ENCODE data around the gene ASCC3.

Gene ASCC3

DNA sequence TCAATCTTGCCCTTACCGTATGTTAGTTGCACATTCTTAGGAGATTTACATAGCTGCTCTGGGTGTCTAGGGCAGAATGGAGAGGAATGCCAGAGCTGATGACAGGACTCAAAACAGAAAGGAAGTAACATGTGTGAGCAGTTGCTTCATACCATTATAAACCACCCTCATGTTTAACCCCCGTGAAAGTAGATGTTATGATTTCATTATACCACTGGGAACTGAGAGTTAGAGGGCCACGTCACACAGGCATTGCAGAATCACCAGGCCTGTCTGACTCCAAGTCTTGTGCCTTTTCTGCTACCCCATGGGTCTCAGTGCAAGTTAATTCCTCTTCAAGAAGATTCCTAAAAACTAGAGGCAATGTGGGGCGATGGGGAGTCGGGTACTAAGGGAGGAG is 392.9 kb downstream of the ASCC3 start:
- DNase-seq: no peak

DNA sequence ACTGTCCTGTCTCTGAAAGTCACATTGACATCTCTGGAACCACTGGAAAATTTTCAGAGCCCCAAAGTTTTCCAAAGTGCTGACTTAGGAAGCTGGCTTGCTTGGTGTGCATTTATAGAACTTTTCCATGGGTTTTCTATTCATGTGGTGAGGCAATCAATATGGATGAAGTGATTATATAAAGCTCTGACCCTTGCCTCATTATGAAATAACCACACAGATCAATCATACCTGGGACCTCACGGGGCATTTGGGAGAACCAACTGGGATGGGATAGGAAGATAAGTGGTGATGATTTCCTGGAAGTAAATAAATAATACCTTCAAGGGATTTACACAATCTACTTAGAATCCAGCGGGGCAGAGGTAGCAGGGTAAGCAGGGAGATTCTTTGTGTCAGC is 393.5 kb downstream of the ASCC3 start:
- DNase-seq: no peak

DNA sequence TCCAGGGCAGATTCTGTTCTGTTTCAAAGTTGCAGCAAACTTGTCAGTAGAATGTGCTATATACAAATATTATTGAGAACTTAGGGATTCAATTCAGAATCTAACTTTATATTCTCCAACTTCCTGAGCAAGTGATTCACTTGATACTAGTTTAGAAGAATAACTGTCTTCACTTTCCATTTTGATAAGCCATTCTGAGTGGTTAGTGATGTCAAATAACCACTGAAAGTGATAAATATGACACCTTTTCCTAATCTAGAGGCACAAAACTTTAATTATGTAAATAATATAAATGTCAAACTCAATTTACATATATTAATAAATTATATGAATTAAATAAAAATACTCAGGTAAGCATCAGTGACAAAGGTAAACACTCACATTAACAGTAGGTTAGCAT is 395.9 kb downstream of the ASCC3 start:
- no peak for DNase-seq

DNA sequence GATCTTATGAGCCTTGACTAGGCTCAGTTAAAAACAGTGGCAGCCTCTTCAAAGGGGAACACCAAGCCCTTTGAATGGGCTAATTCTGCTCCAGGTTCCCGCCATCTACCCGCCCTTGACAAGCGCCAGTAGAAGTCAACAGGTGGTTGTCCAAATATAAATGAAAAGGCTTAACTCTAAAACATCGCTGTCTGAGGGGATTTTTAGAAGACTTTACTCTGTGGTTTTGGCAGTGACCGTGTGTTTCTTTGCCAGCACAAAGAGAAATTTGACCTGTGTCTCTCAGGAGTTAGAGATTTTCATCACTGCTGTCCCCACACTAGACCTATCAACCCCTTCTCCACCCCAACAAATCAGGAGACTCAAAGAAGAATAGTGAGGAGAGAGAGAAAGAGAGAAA is 396.7 kb downstream of the ASCC3 start:
- DNase-seq: no peak

DNA sequence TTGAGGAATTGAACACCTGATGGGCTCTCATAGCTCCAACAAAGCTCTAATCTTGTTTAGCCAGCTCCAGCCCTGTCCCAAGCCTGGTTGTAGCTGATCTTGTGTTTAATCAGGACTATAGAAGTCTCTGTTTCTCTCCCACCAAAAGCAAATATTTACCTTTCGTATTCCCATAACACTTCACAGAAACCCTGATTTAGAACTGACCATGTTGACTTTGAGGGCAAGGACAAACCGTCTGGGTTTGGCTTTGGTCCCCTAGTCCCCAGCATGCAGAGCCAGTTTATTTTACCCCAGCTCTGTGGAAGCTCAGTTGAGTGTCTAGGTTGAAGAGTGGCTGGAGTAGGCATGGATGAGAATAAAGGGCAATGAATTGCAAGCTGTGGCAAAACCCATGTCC is 398.4 kb downstream of the ASCC3 start:
- no peak for DNase-seq

DNA sequence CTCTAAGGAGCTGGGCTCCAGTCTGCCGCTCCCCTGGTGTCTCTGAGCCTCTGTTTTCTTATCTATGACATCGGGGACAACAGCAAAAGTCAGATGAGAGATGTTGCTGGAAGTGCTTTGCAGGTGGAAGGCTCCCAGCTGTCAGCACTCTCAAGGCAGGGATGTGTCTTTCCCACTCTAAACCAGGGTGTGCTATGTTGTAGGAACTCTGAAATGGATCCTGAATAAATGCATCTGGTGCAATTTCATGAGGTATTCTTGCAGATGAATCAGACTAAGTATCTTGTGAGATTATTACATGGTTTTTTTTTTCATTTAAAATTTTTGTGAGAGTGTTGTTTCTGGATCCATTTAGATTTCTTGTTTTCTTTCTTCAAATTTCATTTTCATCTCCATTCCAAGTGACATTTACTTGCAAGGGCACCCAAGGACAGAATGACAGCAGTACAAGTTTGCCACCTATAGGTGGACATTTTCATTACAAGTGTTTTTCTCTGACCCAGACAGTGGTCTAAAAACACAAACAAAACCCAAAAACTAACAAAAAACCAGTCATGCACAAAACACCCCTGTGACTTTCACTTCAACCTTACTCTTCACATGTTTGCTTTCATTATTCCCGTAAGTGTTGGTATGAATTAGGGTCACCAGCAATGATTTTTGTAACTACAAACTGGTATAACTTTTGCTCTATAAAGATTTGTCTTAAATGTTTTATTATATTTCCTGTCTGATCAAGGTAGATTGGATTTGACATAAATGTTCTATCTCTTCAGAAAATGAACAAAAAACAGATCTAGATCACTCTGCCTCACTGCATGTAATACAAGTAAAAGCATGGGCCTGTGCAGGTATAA is 401.7 kb downstream of the ASCC3 start:
- DNase-seq: no peak

DNA sequence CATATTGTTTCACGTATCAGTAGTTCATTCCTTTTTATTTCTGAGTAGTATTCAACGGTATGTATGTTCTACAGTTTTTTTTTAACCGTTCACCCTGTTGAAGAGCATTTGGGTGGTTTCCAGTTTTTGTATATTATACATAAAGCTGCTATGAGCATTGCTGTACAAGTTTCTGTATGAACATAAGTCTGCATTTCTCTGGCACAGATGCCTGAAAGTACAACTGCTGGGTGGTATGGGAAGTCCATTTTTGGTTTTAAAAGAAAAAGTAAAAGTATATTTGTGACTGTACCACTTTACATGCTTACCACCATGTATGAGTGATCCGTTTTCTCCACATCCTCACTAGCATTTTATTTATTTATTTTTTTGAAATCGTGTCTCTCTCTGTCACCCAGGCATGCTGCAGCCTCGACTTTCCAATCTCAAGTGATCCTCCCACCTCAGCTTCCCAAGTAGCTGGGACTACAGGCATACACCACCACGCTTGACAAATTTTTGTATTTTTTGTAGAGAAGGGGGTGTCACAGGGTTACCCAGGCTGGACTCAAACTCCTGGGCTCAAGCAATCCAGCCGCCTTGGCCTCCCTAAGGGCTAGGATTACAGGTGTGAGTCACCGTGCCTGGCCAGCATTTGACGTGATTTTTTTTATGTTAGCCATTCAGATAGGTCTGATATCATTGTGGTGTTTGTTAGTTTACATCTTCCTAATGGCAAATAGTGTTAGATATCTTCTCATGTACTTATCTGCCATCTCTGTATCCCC is 405.4 kb downstream of the ASCC3 start:
- DNase-seq: no peak

DNA sequence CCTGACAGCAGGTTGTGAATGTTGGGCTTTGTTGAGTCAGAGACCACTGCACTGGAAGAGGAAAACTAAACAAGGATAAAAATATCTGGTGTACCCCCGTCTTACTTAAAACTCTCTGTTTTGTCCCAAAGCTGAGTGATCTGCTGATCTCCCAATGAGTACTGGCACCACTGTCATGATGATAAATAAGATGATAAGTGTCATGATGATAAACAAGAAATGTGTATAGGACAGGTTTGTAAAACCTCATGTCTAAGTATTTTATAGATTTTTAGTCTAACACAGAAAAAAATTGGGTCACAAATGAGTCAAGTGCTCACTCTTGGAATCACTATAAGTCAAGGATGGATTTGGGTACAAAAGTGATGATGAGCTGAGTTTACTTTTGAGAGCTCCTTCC is 407.9 kb downstream of the ASCC3 start:
- no peak for DNase-seq

DNA sequence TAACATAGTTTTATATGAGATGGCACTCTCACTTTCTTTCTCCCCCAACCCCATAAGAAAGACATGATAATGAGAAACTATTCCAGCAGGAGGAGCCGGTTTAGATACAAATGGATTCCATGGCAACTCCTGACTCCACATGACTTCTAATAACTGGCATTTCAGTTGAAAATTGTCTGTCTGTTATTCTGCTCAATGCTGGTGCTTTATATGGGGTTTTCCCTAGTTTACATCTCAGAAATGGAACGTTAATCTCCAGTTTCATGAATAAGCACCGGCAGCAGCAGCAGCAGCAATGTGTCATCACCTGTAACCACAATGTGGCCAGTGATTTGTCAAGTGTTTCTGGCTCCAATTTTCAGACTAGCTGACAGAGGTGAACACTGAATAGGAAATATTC is 408.5 kb downstream of the ASCC3 start:
- no peak for DNase-seq

DNA sequence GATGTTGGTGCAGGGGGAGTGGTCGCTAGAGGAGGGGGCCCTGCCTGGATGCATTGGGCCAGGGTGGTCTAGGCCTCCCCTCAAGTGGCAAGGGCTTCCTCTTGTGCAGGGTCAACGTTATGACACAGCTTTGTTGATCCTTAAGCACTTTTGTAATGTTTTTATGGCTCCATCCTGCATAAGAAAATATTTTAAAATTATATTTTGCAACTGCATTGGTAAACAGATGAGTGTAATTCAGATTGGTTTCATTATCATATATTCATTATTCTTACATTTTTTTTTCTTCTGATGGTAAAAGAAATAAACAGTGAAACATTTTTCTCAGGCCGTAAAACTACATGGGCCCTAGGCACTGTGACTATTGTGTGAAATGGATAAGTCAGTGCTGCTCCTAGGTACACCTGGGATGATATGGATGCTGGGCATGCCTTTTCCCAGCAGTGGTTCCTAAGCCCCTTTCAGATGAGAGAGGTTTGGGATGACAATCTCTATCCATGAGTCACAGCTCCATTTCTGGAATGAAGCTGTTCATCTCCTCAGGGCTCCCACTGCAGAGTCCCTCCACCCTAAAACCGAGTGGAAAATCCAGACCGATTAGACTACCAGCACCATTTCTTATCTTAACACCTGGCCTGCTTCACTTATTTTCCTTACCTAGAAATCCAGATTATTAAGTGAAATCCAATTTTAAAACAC is 410.6 kb downstream of the ASCC3 start:
- DNase-seq: no peak

DNA sequence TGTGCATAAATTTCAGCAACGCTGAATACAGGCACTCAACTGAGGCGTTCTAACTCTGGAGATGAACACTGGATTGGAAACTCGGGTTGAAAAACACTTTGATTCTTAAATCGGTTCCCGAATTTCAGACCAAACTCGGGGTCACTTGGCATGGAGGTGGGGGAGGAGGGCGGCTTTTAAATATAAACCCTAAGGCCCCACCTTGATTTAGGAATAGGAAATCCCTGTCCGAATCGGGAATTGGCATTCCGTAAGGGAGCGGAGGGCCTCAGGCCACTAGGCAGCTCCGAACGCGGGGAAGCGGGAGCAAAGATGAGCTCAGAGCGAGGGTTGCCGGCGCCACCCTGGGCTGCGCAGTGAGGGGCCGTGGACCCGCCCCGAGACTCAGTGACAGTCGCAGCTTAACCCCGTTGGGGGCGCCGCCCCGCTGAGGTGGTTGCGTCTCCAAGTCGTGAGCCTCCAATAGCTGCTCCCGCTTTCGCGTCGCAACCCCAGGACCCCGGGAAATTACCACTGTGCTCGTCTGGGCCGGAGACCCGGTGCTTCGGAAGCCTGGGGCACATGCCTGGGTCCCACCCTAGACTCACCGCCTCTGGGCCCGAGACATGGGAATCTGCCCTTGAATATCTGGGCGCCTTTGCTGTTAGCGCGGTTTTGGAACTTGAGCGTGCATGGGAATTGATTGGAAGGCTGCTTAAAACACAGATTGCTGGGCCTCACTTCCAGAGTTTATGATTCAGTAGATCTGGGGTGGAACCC is 411.8 kb downstream of the ASCC3 start:
- no peak for DNase-seq

DNA sequence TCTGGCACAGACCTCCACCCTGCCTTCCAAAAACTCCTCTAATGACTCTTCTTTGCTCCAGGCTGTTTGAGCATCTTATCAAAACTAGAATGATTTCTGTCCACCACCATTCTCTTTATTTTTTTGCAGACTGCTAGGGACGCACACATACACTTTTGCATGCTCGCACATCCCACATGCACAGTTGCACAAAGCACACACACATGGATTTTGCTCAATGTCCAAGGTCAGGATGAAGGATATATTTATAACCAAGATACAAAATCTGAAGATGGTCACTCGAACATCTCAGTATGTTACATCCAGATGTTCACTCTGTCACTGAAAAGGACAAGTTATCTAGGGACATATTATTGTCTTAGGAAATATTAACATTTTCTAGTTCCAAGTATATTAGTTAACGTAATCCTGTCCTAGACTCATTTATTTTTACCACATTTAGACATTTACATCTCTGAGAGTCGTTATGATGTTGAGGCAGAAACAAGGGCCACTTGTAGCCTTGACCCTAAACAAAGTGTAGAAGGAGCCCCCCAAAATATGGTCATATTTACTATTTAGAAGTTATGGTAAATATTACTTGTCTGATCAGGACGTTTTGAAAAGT is 413.0 kb downstream of the ASCC3 start:
- DNase-seq: no peak

DNA sequence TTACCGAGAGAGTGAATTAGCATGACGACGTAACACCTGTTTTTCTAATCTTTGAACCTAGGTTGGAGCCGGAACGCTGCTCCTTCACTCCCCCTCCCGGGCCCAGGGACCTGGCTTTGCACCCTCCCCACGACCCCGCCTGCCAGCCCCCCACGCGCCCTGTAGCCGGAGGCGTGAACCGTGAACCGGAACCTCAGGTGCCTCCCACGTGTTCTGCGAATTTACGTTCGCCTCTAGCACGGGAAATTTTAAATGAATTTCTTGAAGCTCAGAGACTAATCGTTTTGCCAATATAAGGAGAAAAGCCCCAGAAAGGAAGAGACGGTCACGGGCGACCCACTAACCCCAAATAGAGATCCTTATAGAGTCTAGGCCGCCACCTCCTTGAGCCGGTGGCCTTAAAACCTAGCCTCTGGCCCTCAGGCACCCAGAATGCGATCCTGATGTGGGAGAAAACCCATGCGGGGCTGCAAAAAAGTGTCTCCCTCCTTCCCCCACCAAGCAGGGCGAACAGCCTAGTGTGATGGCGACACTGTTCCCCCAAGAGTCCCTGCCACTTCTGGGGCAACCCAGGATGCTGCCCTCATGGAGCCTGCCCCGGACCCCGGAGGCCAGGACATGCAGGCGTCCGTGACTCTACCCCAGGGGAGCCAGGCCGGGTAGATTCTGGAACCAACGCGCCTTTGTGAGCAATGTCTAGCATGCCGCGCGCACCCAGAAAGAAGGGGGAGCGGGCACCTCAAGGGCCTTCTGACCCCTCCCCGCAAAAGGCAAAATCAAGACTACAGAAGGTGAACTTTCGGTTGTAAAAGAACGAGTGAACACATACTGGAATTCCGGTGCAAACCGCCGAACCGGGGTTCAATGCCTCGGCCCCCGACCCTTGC is 413.8 kb downstream of the ASCC3 start:
- no peak for DNase-seq

DNA sequence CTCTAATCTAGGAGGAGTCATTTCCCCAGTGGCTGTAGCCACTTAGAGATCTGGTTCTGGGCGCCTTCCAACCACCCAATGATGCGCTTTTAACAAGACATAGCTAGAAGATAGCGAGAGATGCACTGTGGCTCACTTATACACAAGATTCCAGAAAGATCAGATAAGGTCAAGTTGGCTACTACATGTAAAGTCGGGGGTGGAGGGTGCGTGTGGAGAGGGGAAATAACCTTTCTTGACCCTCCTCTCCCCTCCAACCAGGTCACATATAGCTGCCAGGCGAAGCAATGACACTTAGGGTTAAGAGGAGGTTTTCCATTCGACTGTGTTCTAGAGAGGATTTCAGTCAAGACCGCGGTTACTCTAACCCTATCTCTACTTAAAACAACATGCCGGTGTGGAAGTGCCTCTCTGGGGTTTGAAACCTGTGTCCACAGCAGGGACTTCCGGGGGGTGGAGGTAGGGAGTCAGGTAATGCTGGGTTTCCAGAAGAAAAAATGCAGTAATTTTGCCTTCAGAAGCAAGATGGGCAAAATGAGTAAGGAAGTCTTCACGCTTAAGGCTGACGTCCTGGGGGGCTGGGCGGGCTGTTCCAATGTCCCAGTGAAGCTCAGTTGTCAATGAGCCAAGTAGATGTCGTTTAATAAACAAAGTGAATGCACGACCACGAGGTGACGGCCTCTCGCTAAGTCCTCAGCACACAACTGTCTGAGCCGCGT is 414.6 kb downstream of the ASCC3 start:
- DNase-seq: no peak

DNA sequence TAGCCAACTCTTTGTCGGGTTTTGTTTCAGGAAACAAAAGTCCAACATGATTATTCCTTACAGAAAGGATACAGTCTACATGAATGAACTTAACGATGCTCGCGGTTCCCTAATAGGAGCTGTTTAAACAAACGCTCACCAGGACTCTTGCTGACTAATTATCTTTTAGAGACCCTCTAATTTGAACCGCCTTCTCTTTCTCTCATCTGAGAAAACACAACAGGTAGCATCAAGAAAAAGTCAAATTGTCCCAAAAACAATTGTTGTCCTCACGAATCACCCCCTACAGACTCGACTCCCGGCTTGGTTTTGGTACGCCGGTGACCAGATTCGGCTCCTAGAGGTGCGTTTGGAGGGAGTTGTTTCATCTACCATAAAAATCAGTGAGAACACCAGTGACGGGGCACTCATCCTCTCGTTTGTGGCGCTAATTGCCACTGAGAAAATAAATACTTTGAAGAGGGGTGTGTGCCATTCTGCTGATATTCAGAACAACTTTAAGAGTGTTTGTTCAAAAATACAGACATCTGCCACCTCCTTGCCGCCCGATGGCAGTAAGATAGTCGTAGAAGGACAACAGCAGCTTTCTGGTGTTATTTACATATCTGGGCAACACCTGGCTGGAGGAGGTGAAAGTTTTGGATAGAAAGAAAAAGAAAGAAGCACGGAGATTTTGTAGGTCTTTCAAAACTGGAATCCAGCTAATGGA is 415.3 kb downstream of the ASCC3 start:
- DNase-seq: no peak

DNA sequence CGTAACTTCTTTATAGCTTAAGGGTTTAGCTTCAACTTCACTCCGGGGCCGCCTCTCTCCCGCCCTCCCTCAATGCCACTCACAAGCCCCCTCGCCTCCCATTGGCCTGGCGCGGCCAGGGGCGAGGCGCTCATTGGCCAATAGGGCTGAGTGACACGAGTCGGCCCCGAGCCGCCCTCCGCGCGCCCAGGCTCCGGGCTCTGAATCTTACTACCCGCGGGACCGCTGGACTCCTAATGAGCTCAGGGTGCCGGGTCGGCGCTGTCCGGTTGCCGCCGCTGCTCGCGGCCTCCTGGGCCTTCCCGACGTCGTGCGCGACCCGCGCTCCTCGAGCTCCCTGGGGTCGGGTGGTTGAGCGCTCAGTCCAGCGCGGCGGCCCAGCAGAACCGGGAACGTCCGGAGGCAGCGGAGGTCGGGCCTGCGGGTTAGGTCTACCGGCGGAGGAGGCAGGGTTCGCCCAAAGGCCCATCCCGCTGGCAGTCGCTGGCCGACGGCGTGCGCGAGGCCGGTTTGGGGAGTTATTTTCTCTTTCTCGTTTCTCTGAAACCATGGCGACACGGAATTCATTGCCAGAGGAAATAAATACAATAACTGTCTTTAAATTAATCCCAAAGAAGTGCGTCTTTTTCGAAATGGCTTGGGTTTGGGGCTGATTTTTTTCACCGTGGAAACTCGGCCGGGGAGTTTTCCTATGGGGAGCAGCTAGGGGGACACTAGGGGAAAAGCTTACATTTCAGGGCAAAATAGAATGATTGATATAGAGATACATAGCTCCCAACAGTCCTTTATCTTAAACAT is 416.0 kb downstream of the ASCC3 start, which contains the start of gene SIM1:
TSS of gene SIM1 (minus strand) at position 19 of the 798 bp plus-strand sequence. CDS start 1,453 bp downstream, outside the sequence.
- DNase-seq: no peak

DNA sequence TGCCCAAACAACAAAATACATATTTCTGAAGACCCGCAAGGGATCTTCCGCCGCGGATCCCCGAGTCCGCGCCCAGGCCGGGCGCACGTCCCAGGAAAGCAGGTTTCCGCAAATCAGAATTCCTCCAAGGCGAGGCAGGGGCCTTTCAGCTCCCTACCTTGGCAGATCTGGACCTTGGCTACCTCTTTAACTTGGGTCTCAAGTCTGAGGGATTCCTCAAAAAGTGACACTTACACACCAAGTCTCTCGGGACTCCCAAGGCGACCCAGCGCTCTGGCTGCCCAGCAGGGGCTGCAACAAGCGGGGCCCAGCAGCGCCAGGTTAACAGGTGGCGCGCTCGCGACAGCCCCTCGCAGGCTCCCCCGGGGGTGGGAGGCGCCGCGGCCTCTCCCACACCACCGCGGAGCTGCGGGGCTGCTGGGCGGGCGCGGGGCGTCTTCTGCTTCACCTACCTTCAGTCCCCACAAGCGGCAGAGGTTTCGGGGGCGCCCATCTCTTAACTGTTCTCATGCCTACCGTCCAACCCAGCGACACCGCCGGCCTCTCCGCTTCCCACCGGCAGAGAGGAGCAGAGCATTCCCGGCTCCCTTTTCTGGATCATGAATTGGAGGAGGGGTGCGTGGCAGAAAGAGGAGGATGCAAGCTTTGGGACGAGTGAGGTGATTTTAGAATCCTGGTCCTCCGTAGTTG is 416.8 kb downstream of the ASCC3 start:
- no peak for DNase-seq

DNA sequence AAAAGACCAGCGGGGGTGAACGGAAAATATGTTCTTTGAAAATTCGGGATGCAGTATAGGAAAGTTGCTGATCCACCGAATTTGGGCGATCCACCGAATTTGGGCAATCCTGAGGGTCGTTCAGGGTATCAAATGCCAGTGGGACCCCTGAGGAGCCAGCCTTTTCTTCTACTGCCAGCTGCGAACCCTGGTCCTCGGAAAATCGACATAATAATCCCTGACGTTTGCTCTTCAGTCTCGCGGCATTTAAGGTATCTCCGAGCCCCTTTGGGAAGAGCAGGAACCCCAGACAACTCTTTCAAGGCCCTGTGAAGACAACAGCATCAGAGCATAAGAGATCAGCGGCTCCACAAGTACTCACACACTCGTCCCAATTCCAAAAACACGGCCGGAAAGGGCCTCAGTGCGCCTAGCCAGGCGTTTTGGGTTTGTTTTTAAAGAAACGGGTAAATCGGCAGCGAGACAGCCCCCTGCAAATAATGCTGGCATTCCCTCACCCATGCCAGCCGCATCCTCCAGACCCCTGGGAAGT is 417.4 kb downstream of the ASCC3 start:
- DNase-seq: no peak

Measured in stimulated activated CD4-positive, alpha-beta T cell treated with anti-CD3 and anti-CD28 coated beads, Interleukin-12 subunit alpha, Interleukin-12 subunit beta, amount 100 ng/mL, for 4 hours (primary cell).